ENCODE measurements around the gene ATG4B. TPM values are rescaled to one million over a fixed set of nuclear protein-coding genes. Genes with fewer than 3 reads are reported as not detected.

Gene ATG4B
- total and polyA plus RNA-seq, 2 of the 8 experiments (the other 6 are each of a cell fraction or from before 2014, with no cell fraction given) = 103 to 155 TPM

GRCh38 chr2:241607162-241607885 lies 30.2 kb upstream of the ATG4B start:
- H3K9ac ChIP-seq (replicated peaks in 1 of 4; ENCODE audit: extremely low read depth in 1 of 4, low read depth in 3 of 4, low read length in 3 of 4) = no peak overlapping the region
- no peak overlapping the region for H3K27ac ChIP-seq (ENCODE audit: low read depth, low read length)
- H4K5ac ChIP-seq (ENCODE audit: insufficient read length, low read depth, low read length) = no peak overlapping the region
- no peak overlapping the region for H3K4ac ChIP-seq (replicated peaks; ENCODE audit: insufficient read length, low read depth, low read length)
- peaks cover 0 to 4% (median 3%) of the 10 kb centered on the region in 4 experiments; a peak in 7 of 8 replicates for H3K36me3 ChIP-seq (ENCODE audit: control insufficient read depth in 2 of 4, insufficient read depth in 4 of 4, low read length in 3 of 4)
- peaks cover 6 to 15% of the 10 kb centered on the region in 2 experiments for H3K79me2 ChIP-seq (ENCODE audit: control insufficient read depth in 1 of 2, insufficient read depth in 2 of 2, low read length in 2 of 2)
- no peak overlapping the region for H2BK12ac ChIP-seq (ENCODE audit: low read depth, low read length)
- ChIA-PET CTCF (ENCODE audit: partially characterized antibody) (interaction anchor here (3.8 kb wide), 1 partner anchor 9 kb away, joined by 18 read pairs; no protein-coding TSS in a partner anchor), POLR2A (ENCODE audit: partially characterized antibody) (no interaction called here)
- H3K23me2 ChIP-seq (ENCODE audit: low read depth, low read length) = peaks cover 5% of the 10 kb centered on the region; the same call in 1 of the 2 replicates
- no peak overlapping the region for H3K4me3 ChIP-seq (ENCODE audit: extremely low read depth in 1 of 4, insufficient read depth in 2 of 4, low read depth in 3 of 4, low read length in 4 of 4)
- no peak overlapping the region for H2BK120ac ChIP-seq (replicated peaks; ENCODE audit: low read depth, low read length)
- no peak overlapping the region for H2AK5ac ChIP-seq (ENCODE audit: low read depth, low read length)
- no peak overlapping the region for H3K4me2 ChIP-seq (ENCODE audit: insufficient read depth in 1 of 2, low read depth in 2 of 2, low read length in 2 of 2)
- FAIRE-seq (no peak), DNase-seq (ENCODE audit: low read depth in 1 of 2, low spot score in 2 of 2) (no peak)
- H4K20me1 ChIP-seq (replicated peaks in 1 of 2; ENCODE audit: control insufficient read depth in 1 of 2, insufficient read depth in 2 of 2, low read length in 2 of 2) = peaks cover 0 to 6% of the 10 kb centered on the region in 2 experiments
- no peak overlapping the region for H2BK15ac ChIP-seq (ENCODE audit: low read length)
- no peak overlapping the region for H2BK5ac ChIP-seq (ENCODE audit: low read depth, low read length)
- no peak overlapping the region for H3K14ac ChIP-seq (ENCODE audit: insufficient read length)
- H3K79me1 ChIP-seq (ENCODE audit: low read depth, low read length) = peaks cover 2% of the 10 kb centered on the region; the same call in 1 of the 2 replicates
- 91% methylated on average over 27 of the region's 27 CpGs; no CpG with 5 or more reads in 1 of the 2 experiments for WGBS, 2 experiments (ENCODE audit: extremely low coverage in 1 of 2, insufficient coverage in 1 of 2, insufficient read length in 1 of 2, insufficient replicate concordance in 2 of 2, low coverage in 1 of 2, low lambda C conversion rate in 2 of 2, missing lambda C conversion rate in 1 of 2)
- no peaks in the 10 kb centered on the region for H3K9me3 ChIP-seq (ENCODE audit: insufficient read depth in 2 of 2, low read depth in 1 of 2, low read length in 1 of 2)
- no peak overlapping the region for H2BK20ac ChIP-seq (ENCODE audit: low read length)
- H2AFZ ChIP-seq (ENCODE audit: low read length) = no peak overlapping the region
- H3K18ac ChIP-seq (ENCODE audit: extremely low read depth, low read length) = no peak overlapping the region
- H3K56ac ChIP-seq (replicated peaks; ENCODE audit: insufficient read length, low read depth, low read length) = no peak overlapping the region
- H3K27me3 ChIP-seq (replicated peaks in 1 of 4; ENCODE audit: control insufficient read depth in 3 of 4, extremely low read depth in 1 of 4, insufficient read depth in 3 of 4, low read length in 3 of 4) = no peaks in the 10 kb centered on the region
- no peaks in the 10 kb centered on the region for H3K4me1 ChIP-seq (replicated peaks in 1 of 4; ENCODE audit: control insufficient read depth in 3 of 4, insufficient read depth in 4 of 4, low read length in 3 of 4)
- H4K8ac ChIP-seq (ENCODE audit: extremely low read depth, insufficient read depth, low read length) = no peak overlapping the region; the same call in 1 of the 2 replicates
- H4K91ac ChIP-seq (replicated peaks; ENCODE audit: insufficient read length, low read length) = no peak overlapping the region
- no peak overlapping the region for H3K23ac ChIP-seq (ENCODE audit: insufficient read length)
- no peak for TF ChIP-seq BACH1 (IDR thresholded peaks at IDR 0.05; ENCODE audit: low read length)
- TF ChIP-seq EGR1 (IDR thresholded peaks at IDR 0.05; ENCODE audit: borderline replicate concordance, low read depth, low read length) = no peak
- no peak for TF ChIP-seq CTCF (IDR thresholded peaks at IDR 0.05; ENCODE audit: control extremely low read depth in 1 of 3, insufficient read depth in 1 of 3, low read depth in 1 of 3, low read length in 3 of 3)
- no peak for TF ChIP-seq E2F6 (IDR thresholded peaks at IDR 0.05)
- TF ChIP-seq, protein P1, sequence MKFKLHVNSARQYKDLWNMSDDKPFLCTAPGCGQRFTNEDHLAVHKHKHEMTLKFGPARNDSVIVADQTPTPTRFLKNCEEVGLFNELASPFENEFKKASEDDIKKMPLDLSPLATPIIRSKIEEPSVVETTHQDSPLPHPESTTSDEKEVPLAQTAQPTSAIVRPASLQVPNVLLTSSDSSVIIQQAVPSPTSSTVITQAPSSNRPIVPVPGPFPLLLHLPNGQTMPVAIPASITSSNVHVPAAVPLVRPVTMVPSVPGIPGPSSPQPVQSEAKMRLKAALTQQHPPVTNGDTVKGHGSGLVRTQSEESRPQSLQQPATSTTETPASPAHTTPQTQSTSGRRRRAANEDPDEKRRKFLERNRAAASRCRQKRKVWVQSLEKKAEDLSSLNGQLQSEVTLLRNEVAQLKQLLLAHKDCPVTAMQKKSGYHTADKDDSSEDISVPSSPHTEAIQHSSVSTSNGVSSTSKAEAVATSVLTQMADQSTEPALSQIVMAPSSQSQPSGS (IDR thresholded peaks at IDR 0.05; ENCODE audit: low read length) = no peak
- TF ChIP-seq YY1 (IDR thresholded peaks at IDR 0.05; ENCODE audit: low read depth, low read length) = no peak
- TF ChIP-seq POLR2A (IDR thresholded peaks at IDR 0.05; ENCODE audit: control extremely low read depth in 1 of 2, low read depth in 2 of 2, low read length in 2 of 2) = no peak

Measured in H1 (cell line).